Ishikawa (cell line): ENCODE results near the gene TMEM181.
A peak's percentile ranks its signal among the peaks of the same experiment; 100 is the strongest.

Source experiments
- EP300 ChIP-seq: IDR thresholded peaks from 2 replicates; pipeline ENCODE4 v1.6.1; 2012; ENCODE audit warnings: borderline replicate concordance
- FOXM1 ChIP-seq: IDR thresholded peaks from 2 replicates; pipeline ENCODE4 v1.6.1; 2012; ENCODE audit warnings: low read depth, borderline replicate concordance
- RAD21 ChIP-seq: IDR thresholded peaks from 2 replicates; pipeline ENCODE4 v1.6.1; 2012; ENCODE audit warnings: low read depth
- TCF12 ChIP-seq: IDR thresholded peaks from 2 replicates; pipeline ENCODE4 v1.6.1; 2012; ENCODE audit warnings: low read depth
- YY1 ChIP-seq: IDR thresholded peaks from 2 replicates; pipeline ENCODE4 v1.6.1; 2012; ENCODE audit warnings: low read depth
- ZBTB7A ChIP-seq: IDR thresholded peaks from 2 replicates; pipeline ENCODE4 v1.6.1; 2012; ENCODE audit warnings: low read depth
- TF ChIP-seq, protein P1 (sequence below): IDR thresholded peaks from 2 replicates; pipeline ENCODE4 v1.6.1; 2012
- TF ChIP-seq, protein P2 (sequence below): IDR thresholded peaks from 2 replicates; pipeline ENCODE4 v1.6.1; 2012; ENCODE audit warnings: low read depth, mild to moderate bottlenecking
- TF ChIP-seq, protein P3 (sequence below): IDR thresholded peaks from 2 replicates; pipeline ENCODE4 v1.6.1; 2012

DNA sequence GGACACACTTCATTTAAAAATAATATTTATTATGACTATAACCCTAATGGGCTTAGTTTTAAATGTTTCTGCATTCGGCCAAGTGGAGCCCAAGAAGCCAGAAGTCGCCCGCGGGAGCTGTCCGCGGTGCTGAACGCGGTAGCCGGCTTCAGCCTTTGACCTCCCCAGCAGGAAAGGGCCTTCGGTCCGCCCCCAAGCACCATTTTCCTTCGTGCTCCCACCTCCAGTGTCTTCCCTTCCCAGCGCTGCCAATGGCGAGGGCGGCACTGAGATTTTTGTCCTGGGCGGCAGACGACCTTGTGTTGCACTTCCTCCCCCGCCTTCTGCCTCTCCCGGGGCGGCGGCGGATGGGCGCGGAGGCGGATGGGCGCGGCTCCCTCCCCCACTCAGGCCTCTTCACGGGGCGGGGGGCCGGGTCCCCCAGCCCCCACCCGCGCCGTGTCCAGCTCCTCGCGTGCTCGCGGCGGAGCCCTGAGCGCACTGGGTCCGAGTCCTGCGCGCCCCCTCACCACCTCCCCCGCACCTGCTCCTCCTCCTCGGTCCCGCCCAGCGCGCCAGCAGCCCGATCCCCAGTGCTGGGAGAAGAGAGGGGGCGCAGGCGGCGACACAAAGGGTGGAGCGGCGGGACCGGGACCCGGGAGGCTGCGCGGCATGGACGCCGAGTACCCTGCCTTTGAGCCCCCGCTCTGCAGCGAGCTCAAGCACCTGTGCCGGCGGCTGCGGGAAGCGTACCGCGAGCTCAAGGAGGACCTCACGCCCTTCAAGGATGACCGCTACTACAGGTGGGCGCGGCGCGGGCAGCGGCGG, 23.6 kb upstream of the TMEM181 start:
- no peak for TF ChIP-seq FOXM1
- TF ChIP-seq, protein P1, sequence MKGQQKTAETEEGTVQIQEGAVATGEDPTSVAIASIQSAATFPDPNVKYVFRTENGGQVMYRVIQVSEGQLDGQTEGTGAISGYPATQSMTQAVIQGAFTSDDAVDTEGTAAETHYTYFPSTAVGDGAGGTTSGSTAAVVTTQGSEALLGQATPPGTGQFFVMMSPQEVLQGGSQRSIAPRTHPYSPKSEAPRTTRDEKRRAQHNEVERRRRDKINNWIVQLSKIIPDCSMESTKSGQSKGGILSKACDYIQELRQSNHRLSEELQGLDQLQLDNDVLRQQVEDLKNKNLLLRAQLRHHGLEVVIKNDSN, result no peak
- TF ChIP-seq, protein P2, sequence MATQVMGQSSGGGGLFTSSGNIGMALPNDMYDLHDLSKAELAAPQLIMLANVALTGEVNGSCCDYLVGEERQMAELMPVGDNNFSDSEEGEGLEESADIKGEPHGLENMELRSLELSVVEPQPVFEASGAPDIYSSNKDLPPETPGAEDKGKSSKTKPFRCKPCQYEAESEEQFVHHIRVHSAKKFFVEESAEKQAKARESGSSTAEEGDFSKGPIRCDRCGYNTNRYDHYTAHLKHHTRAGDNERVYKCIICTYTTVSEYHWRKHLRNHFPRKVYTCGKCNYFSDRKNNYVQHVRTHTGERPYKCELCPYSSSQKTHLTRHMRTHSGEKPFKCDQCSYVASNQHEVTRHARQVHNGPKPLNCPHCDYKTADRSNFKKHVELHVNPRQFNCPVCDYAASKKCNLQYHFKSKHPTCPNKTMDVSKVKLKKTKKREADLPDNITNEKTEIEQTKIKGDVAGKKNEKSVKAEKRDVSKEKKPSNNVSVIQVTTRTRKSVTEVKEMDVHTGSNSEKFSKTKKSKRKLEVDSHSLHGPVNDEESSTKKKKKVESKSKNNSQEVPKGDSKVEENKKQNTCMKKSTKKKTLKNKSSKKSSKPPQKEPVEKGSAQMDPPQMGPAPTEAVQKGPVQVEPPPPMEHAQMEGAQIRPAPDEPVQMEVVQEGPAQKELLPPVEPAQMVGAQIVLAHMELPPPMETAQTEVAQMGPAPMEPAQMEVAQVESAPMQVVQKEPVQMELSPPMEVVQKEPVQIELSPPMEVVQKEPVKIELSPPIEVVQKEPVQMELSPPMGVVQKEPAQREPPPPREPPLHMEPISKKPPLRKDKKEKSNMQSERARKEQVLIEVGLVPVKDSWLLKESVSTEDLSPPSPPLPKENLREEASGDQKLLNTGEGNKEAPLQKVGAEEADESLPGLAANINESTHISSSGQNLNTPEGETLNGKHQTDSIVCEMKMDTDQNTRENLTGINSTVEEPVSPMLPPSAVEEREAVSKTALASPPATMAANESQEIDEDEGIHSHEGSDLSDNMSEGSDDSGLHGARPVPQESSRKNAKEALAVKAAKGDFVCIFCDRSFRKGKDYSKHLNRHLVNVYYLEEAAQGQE, result peak; percentile 99
- no peak for TF ChIP-seq TCF12
- no peak; the same call in 1 of the 2 replicates for TF ChIP-seq EP300
- TF ChIP-seq RAD21, result no peak
- TF ChIP-seq YY1, result peak; percentile 72
- peak; percentile 74; the same call in 1 of the 2 replicates for TF ChIP-seq ZBTB7A
- TF ChIP-seq, protein P3, sequence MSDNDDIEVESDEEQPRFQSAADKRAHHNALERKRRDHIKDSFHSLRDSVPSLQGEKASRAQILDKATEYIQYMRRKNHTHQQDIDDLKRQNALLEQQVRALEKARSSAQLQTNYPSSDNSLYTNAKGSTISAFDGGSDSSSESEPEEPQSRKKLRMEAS, result peak; percentile 29; the same call in 1 of the 2 replicates
